H9 (cell line): Measurements from ENCODE around the gene FGFR1OP2. TPM values are rescaled to one million over a fixed set of nuclear protein-coding genes. Genes with fewer than 3 reads are reported as not detected.
A peak's percentile ranks its signal among the peaks of the same experiment; 100 is the strongest.

Experiments
- DNase-seq: peaks from one replicate; pipeline ENCODE4 v3.0.0-alpha.2; 2017
- H2AFZ ChIP-seq: one replicate; pipeline ENCODE4 v1.6.1; 2013; ENCODE audit warnings: mild to moderate bottlenecking, low read length, control low read depth, moderate library complexity
- H2AK5ac ChIP-seq: 2 replicates; pipeline ENCODE4 v1.6.1; 2013; ENCODE audit warnings: low read length, control low read depth, mixed read lengths; ENCODE audit not compliant: insufficient read length
- H2BK120ac ChIP-seq: one replicate; pipeline ENCODE4 v1.6.1; 2013; ENCODE audit warnings: low read depth, mild to moderate bottlenecking, low read length, control low read depth, inconsistent platforms; ENCODE audit not compliant: poor library complexity, severe bottlenecking
- H2BK12ac ChIP-seq: 2 replicates; pipeline ENCODE4 v1.6.1; 2013; ENCODE audit warnings: low read length, control low read depth, mixed read lengths, low read depth; ENCODE audit not compliant: insufficient read length
- H2BK15ac ChIP-seq: 2 replicates; pipeline ENCODE4 v1.6.1; 2013; ENCODE audit warnings: low read depth, low read length, control low read depth
- H2BK20ac ChIP-seq: one replicate; pipeline ENCODE4 v1.6.1; 2013; ENCODE audit warnings: low read depth, mild to moderate bottlenecking, low read length, control low read depth, inconsistent platforms; ENCODE audit not compliant: poor library complexity, severe bottlenecking
- H2BK5ac ChIP-seq: 2 replicates; pipeline ENCODE4 v1.6.1; 2013; ENCODE audit warnings: low read length, control low read depth, mixed read lengths; ENCODE audit not compliant: insufficient read length
- H3K14ac ChIP-seq: 2 replicates; pipeline ENCODE4 v1.6.1; 2013; ENCODE audit warnings: low read length, control low read depth; ENCODE audit not compliant: insufficient read depth
- H3K18ac ChIP-seq: 2 replicates; pipeline ENCODE4 v1.6.1; 2013; ENCODE audit warnings: low read depth, mild to moderate bottlenecking, mixed read lengths, low read length, control low read depth; ENCODE audit not compliant: insufficient read length
- H3K23ac ChIP-seq: 2 replicates; pipeline ENCODE4 v1.6.1; 2013; ENCODE audit warnings: low read length, control low read depth, mixed read lengths, low read depth; ENCODE audit not compliant: insufficient read length
- H3K23me2 ChIP-seq: 2 replicates; pipeline ENCODE4 v1.6.1; 2013; ENCODE audit warnings: low read depth, mild to moderate bottlenecking, mixed read lengths, low read length, control low read depth; ENCODE audit not compliant: insufficient read length, poor library complexity, severe bottlenecking
- H3K27ac ChIP-seq: 2 replicates; pipeline ENCODE4 v1.5.1; 2013; ENCODE audit warnings: low read length, control low read depth, mixed read lengths, low read depth; ENCODE audit not compliant: insufficient read length
- H3K27me3 ChIP-seq: 2 replicates; pipeline ENCODE4 v1.6.1; 2013; ENCODE audit warnings: low read length, control low read depth, inconsistent platforms; ENCODE audit not compliant: insufficient read depth
- H3K4ac ChIP-seq: 2 replicates; pipeline ENCODE4 v1.6.1; 2013; ENCODE audit warnings: low read depth, mild to moderate bottlenecking, control low read depth, inconsistent platforms, low read length, moderate library complexity
- H3K4me1 ChIP-seq: 2 replicates; pipeline ENCODE4 v1.6.1; 2013; ENCODE audit warnings: low read length, control low read depth, inconsistent platforms; ENCODE audit not compliant: insufficient read depth
- H3K4me2 ChIP-seq: 2 replicates; pipeline ENCODE4 v1.6.1; 2013; ENCODE audit warnings: low read length, control low read depth, mixed read lengths; ENCODE audit not compliant: insufficient read length, insufficient read depth
- H3K56ac ChIP-seq: 2 replicates; pipeline ENCODE4 v1.6.1; 2013; ENCODE audit warnings: low read depth, mild to moderate bottlenecking, mixed read lengths, low read length, control low read depth; ENCODE audit not compliant: insufficient read length
- H3K79me1 ChIP-seq: 2 replicates; pipeline ENCODE4 v1.6.1; 2013; ENCODE audit warnings: low read depth, mild to moderate bottlenecking, moderate library complexity, low read length, control low read depth, inconsistent platforms; ENCODE audit not compliant: insufficient read depth, poor library complexity, severe bottlenecking
- H3K79me2 ChIP-seq: 2 replicates; pipeline ENCODE4 v1.6.1; 2013; ENCODE audit warnings: low read length, control low read depth, inconsistent platforms; ENCODE audit not compliant: insufficient read depth
- H3K9ac ChIP-seq: 2 replicates; pipeline ENCODE4 v1.6.1; 2013; ENCODE audit warnings: low read length, control low read depth, mixed read lengths; ENCODE audit not compliant: insufficient read length; ENCODE audit errors: extremely low read depth
- H3K9me3 ChIP-seq: one replicate; pipeline ENCODE4 v1.6.1; 2013; ENCODE audit warnings: low read depth, low read length, inconsistent platforms; ENCODE audit not compliant: control insufficient read depth
- H3T11ph ChIP-seq: one replicate; pipeline ENCODE4 v1.6.1; 2013; ENCODE audit warnings: mild to moderate bottlenecking, low read length, control low read depth, inconsistent platforms
- H4K20me1 ChIP-seq: one replicate; pipeline ENCODE4 v1.6.1; 2013; ENCODE audit not compliant: control insufficient read depth, insufficient read length, insufficient read depth
- H4K5ac ChIP-seq: 2 replicates; pipeline ENCODE4 v1.6.1; 2013; ENCODE audit warnings: low read depth, mild to moderate bottlenecking, mixed read lengths, low read length, control low read depth; ENCODE audit not compliant: insufficient read length
- H4K8ac ChIP-seq: replicated peaks from 2 replicates; pipeline ENCODE4 v1.6.1; 2013; ENCODE audit warnings: low read length, control low read depth, mixed read lengths, low read depth; ENCODE audit not compliant: insufficient read length
- H4K91ac ChIP-seq: 2 replicates; pipeline ENCODE4 v1.6.1; 2013; ENCODE audit warnings: low read depth, mild to moderate bottlenecking, moderate library complexity, mixed read lengths, low read length, control low read depth; ENCODE audit not compliant: insufficient read length
- H3K27ac Mint-ChIP-seq, 3 experiments: 2 replicates in 2 of 3; 3 replicates in 1 of 3; pipeline ENCODE4 v1.8.0; 2020 to 2021; ENCODE audit warnings: mixed read lengths in 3 of 3, mild to moderate bottlenecking in 1 of 3, moderate library complexity in 1 of 3
- H3K27me3 Mint-ChIP-seq: 2 replicates; pipeline ENCODE4 v1.8.0; 2021; ENCODE audit warnings: low read depth, mild to moderate bottlenecking, moderate library complexity, mixed read lengths
- H3K36me3 Mint-ChIP-seq, 3 experiments: 2 replicates in 2 of 3; 3 replicates in 1 of 3; pipeline ENCODE4 v1.8.0; 2020 to 2021; ENCODE audit warnings: low read depth in 3 of 3, mixed read lengths in 3 of 3; ENCODE audit not compliant: insufficient read depth in 1 of 3
- H3K4me1 Mint-ChIP-seq, 2 experiments: 2 replicates each; pipeline ENCODE4 v1.8.0; 2020; ENCODE audit warnings: mixed read lengths in 2 of 2
- H3K4me3 Mint-ChIP-seq, 2 experiments: 2 replicates in 1 of 2; 3 replicates in 1 of 2; pipeline ENCODE4 v1.8.0; 2020 to 2021; ENCODE audit warnings: mild to moderate bottlenecking in 2 of 2, mixed read lengths in 2 of 2, moderate library complexity in 1 of 2
- H3K9me3 Mint-ChIP-seq, 2 experiments: 2 replicates in 1 of 2; 3 replicates in 1 of 2; pipeline ENCODE4 v1.8.0; 2020; ENCODE audit warnings: mild to moderate bottlenecking in 2 of 2, mixed read lengths in 2 of 2, moderate library complexity in 1 of 2
- WGBS: extraction: QIAGEN DNeasy Blood & Tissue Kit; methylation state at CpG from one replicate; pipeline ENCODE4 v1.1.7; 2013; ENCODE audit warnings: missing lambda C conversion rate, low lambda C conversion rate, mixed read lengths; ENCODE audit not compliant: insufficient read length; ENCODE audit errors: extremely low coverage; 5-methylcytosine and 5-hydroxymethylcytosine counted together
- total RNA-seq: library from RNA; stranded (reverse); gene quantifications from 2 replicates; pipeline ENCODE4 v1.2.1, GENCODE V29; 2021
- TF ChIP-seq, protein P1 (sequence below): fragments of 200-600 bp; sonication (generic); conservative IDR thresholded peaks from 3 replicates; pipeline ENCODE4 v1.8.0; 2021; ENCODE audit warnings: antibody characterized with exemption, mild to moderate bottlenecking

The FGFR1OP2 gene
- total RNA-seq, 1 experiment from 2014 or later, result 30.0 TPM

- H3K4me3 Mint-ChIP-seq, result no peak overlapping the region
- no peak overlapping the region for H2AK5ac ChIP-seq
- no peaks in the 10 kb centered on the region for H4K20me1 ChIP-seq
- H4K91ac ChIP-seq, result no peak overlapping the region
- no peak overlapping the region for H2BK20ac ChIP-seq
- no peaks in the 10 kb centered on the region for H3K27me3 ChIP-seq
- no peak overlapping the region for H2BK12ac ChIP-seq
- H2BK5ac ChIP-seq, result no peak overlapping the region
- H3K9ac ChIP-seq, result no peak overlapping the region
- no peak overlapping the region for H3K4me2 ChIP-seq
- H3T11ph ChIP-seq, result no peak overlapping the region
- peaks cover 0 to 57% (median 22%) of the 10 kb centered on the region in 3 experiments; a peak in 5 of 7 replicates for H3K36me3 Mint-ChIP-seq
- H2BK120ac ChIP-seq, result no peak overlapping the region
- peaks cover 4% of the 10 kb centered on the region for H3K79me1 ChIP-seq
- TF ChIP-seq, protein P1, sequence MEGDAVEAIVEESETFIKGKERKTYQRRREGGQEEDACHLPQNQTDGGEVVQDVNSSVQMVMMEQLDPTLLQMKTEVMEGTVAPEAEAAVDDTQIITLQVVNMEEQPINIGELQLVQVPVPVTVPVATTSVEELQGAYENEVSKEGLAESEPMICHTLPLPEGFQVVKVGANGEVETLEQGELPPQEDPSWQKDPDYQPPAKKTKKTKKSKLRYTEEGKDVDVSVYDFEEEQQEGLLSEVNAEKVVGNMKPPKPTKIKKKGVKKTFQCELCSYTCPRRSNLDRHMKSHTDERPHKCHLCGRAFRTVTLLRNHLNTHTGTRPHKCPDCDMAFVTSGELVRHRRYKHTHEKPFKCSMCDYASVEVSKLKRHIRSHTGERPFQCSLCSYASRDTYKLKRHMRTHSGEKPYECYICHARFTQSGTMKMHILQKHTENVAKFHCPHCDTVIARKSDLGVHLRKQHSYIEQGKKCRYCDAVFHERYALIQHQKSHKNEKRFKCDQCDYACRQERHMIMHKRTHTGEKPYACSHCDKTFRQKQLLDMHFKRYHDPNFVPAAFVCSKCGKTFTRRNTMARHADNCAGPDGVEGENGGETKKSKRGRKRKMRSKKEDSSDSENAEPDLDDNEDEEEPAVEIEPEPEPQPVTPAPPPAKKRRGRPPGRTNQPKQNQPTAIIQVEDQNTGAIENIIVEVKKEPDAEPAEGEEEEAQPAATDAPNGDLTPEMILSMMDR, result no peak
- no peaks in the 10 kb centered on the region for H3K23me2 ChIP-seq
- H3K14ac ChIP-seq, result no peak overlapping the region
- no peaks in the 10 kb centered on the region for H3K9me3 ChIP-seq
- H3K27ac Mint-ChIP-seq, result peak overlapping the region in 1 of 3 experiments; percentile 58; a peak in 1 of 7 replicates
- no peaks in the 10 kb centered on the region for H3K27me3 Mint-ChIP-seq
- H3K23ac ChIP-seq, result no peak overlapping the region
- no peak overlapping the region for H3K27ac ChIP-seq
- H2BK15ac ChIP-seq, result no peak overlapping the region
- no peak overlapping the region for H2AFZ ChIP-seq
- H3K4me1 ChIP-seq, result no peaks in the 10 kb centered on the region
- WGBS, result no CpG with 5 or more reads among the region's 2 CpGs
- H3K4ac ChIP-seq, result no peak overlapping the region
- no peaks in the 10 kb centered on the region for H3K9me3 Mint-ChIP-seq
- no peak overlapping the region for H3K18ac ChIP-seq
- no peaks in the 10 kb centered on the region for H3K79me2 ChIP-seq
- H4K8ac ChIP-seq, result no peak overlapping the region
- no peaks in the 10 kb centered on the region for H3K4me1 Mint-ChIP-seq
- DNase-seq, result no peak
- H4K5ac ChIP-seq, result no peak overlapping the region
- H3K56ac ChIP-seq, result no peak overlapping the region
Observed at GRCh38 chr12:26976687-26977086, 38.4 kb downstream of the FGFR1OP2 start.
